EL (cell line): Measurements from ENCODE around the gene CIP2A.

Source experiments
- DNase-seq: peaks from one replicate; pipeline ENCODE4 v3.0.0-alpha.2; 2016

The CIP2A gene

GRCh38 chr3:108509263-108509662, 80.0 kb downstream of the CIP2A start:
- no peak for DNase-seq

- DNase-seq: no peak
Measured at GRCh38 chr3:108507902-108508301, 81.3 kb downstream of the CIP2A start.

- DNase-seq: no peak
Measured at GRCh38 chr3:108505811-108506210, 83.4 kb downstream of the CIP2A start.

- DNase-seq: no peak
Measured at GRCh38 chr3:108503722-108504121, 85.5 kb downstream of the CIP2A start.

GRCh38 chr3:108501535-108501934, 87.7 kb downstream of the CIP2A start:
- DNase-seq: peak; percentile 15

- DNase-seq: peak; percentile 53
Measured at GRCh38 chr3:108500728-108501127, 88.5 kb downstream of the CIP2A start.
